ENCODE measurements around the gene DEPP1. TPM values are rescaled to one million over a fixed set of nuclear protein-coding genes. Genes with fewer than 3 reads are reported as not detected.

The DEPP1 gene
- total and polyA plus RNA-seq, 9 donors, result 35.6 to 603 (median 174) TPM

GRCh38 chr10:45008524-45009161, 30.0 kb upstream of the DEPP1 start:
- no peaks in the 10 kb centered on the region for H3K36me3 ChIP-seq
- 3 to 6% (median 4%) methylated on average over 8 of the region's 8 CpGs for WGBS, 3 donors
- intact Hi-C loops (cut with DNase I), result loop anchor here in 1 of 4 donors (10.0 kb wide), 1 partner anchor 74 kb away; no protein-coding TSS in a partner anchor
- TF ChIP-seq CTCF (IDR thresholded peaks at IDR 0.05), result peak; percentile 54 to 79 (median 73)
- no peak for TF ChIP-seq POLR2A (IDR thresholded peaks at IDR 0.05)
- H3K9me3 ChIP-seq, result no peaks in the 10 kb centered on the region
- H3K4me3 ChIP-seq, result no peak overlapping the region
- H3K27me3 ChIP-seq, result no peaks in the 10 kb centered on the region
- no peaks in the 10 kb centered on the region for H3K4me1 ChIP-seq (ENCODE audit: insufficient read depth)
- DNase-seq, result peak in 2 of 5 donors; percentile 9 to 38
- H3K27ac ChIP-seq, result no peak overlapping the region

GRCh38 chr10:45006276-45007030, 27.8 kb upstream of the DEPP1 start:
- peaks cover under 1% of the 10 kb centered on the region for H3K4me1 ChIP-seq (ENCODE audit: insufficient read depth)
- 64 to 87% (median 77%) methylated on average over 3 of the region's 3 CpGs for WGBS, 3 donors
- intact Hi-C loops (cut with DNase I), result loop anchor here in 1 of 4 donors (10.0 kb wide), 1 partner anchor 72 kb away; no protein-coding TSS in a partner anchor
- no peak overlapping the region for H3K4me3 ChIP-seq
- no peak for TF ChIP-seq POLR2A (IDR thresholded peaks at IDR 0.05)
- no peak for TF ChIP-seq EP300 (IDR thresholded peaks at IDR 0.05)
- TF ChIP-seq CTCF (IDR thresholded peaks at IDR 0.05), result no peak
- H3K9me3 ChIP-seq, result no peaks in the 10 kb centered on the region
- H3K36me3 ChIP-seq, result no peaks in the 10 kb centered on the region
- no peak overlapping the region for H3K27ac ChIP-seq
- H3K27me3 ChIP-seq, result no peaks in the 10 kb centered on the region
- DNase-seq, result no peak

- H3K4me1 ChIP-seq (ENCODE audit: insufficient read depth), result peaks cover 2% of the 10 kb centered on the region
- no peak for TF ChIP-seq CTCF (IDR thresholded peaks at IDR 0.05)
- no peak for TF ChIP-seq EP300 (IDR thresholded peaks at IDR 0.05)
- TF ChIP-seq POLR2A (IDR thresholded peaks at IDR 0.05), result no peak
- H3K27ac ChIP-seq, result no peak overlapping the region
- intact Hi-C loops (cut with DNase I), result loop anchor here in 1 of 4 donors (10.0 kb wide), 1 partner anchor 70 kb away; no protein-coding TSS in a partner anchor
- H3K36me3 ChIP-seq, result no peaks in the 10 kb centered on the region
- H3K27me3 ChIP-seq, result no peaks in the 10 kb centered on the region
- WGBS, 3 donors, result 91 to 97% (median 97%) methylated on average over 1 of the region's 1 CpG
- DNase-seq, result no peak
- H3K4me3 ChIP-seq, result no peak overlapping the region
- H3K9me3 ChIP-seq, result no peaks in the 10 kb centered on the region
These were observed 26.7 kb upstream of the DEPP1 start for GRCh38 chr10:45005284-45005683.

- Histone ChIP-seq H3K27ac (no peak overlapping the region), H3K36me3 (no peaks in the 10 kb centered on the region), H3K9me3 (no peaks in the 10 kb centered on the region), H3K4me1 (ENCODE audit: insufficient read depth) (peaks cover 2% of the 10 kb centered on the region), H3K27me3 (no peaks in the 10 kb centered on the region), H3K4me3 (no peak overlapping the region)
- WGBS, 3 donors, result 36 to 56% (median 55%) methylated on average over 3 of the region's 3 CpGs
- intact Hi-C loops (cut with DNase I), result loop anchor here in 1 of 4 donors (10.0 kb wide), 1 partner anchor 70 kb away; no protein-coding TSS in a partner anchor
- DNase-seq, result no peak
- TF ChIP-seq EP300 (IDR thresholded peaks at IDR 0.05) (no peak), CTCF (IDR thresholded peaks at IDR 0.05) (no peak), POLR2A (IDR thresholded peaks at IDR 0.05) (no peak)
These were observed 26.1 kb upstream of the DEPP1 start for GRCh38 chr10:45004661-45005060.
